H9 (cell line): ENCODE data around the gene MRPS26. TPM values are rescaled to one million over a fixed set of nuclear protein-coding genes. Genes with fewer than 3 reads are reported as not detected.

Source experiments
- DNase-seq: peaks from one replicate; pipeline ENCODE4 v3.0.0-alpha.2; 2017
- H2AFZ ChIP-seq: one replicate; pipeline ENCODE4 v1.6.1; 2013; ENCODE audit warnings: mild to moderate bottlenecking, low read length, control low read depth, moderate library complexity
- H2AK5ac ChIP-seq: 2 replicates; pipeline ENCODE4 v1.6.1; 2013; ENCODE audit warnings: low read length, control low read depth, mixed read lengths; ENCODE audit not compliant: insufficient read length
- H2BK120ac ChIP-seq: one replicate; pipeline ENCODE4 v1.6.1; 2013; ENCODE audit warnings: low read depth, mild to moderate bottlenecking, low read length, control low read depth, inconsistent platforms; ENCODE audit not compliant: poor library complexity, severe bottlenecking
- H2BK12ac ChIP-seq: 2 replicates; pipeline ENCODE4 v1.6.1; 2013; ENCODE audit warnings: low read length, control low read depth, mixed read lengths, low read depth; ENCODE audit not compliant: insufficient read length
- H2BK15ac ChIP-seq: 2 replicates; pipeline ENCODE4 v1.6.1; 2013; ENCODE audit warnings: low read depth, low read length, control low read depth
- H2BK20ac ChIP-seq: one replicate; pipeline ENCODE4 v1.6.1; 2013; ENCODE audit warnings: low read depth, mild to moderate bottlenecking, low read length, control low read depth, inconsistent platforms; ENCODE audit not compliant: poor library complexity, severe bottlenecking
- H2BK5ac ChIP-seq: 2 replicates; pipeline ENCODE4 v1.6.1; 2013; ENCODE audit warnings: low read length, control low read depth, mixed read lengths; ENCODE audit not compliant: insufficient read length
- H3K14ac ChIP-seq: 2 replicates; pipeline ENCODE4 v1.6.1; 2013; ENCODE audit warnings: low read length, control low read depth; ENCODE audit not compliant: insufficient read depth
- H3K18ac ChIP-seq: 2 replicates; pipeline ENCODE4 v1.6.1; 2013; ENCODE audit warnings: low read depth, mild to moderate bottlenecking, mixed read lengths, low read length, control low read depth; ENCODE audit not compliant: insufficient read length
- H3K23ac ChIP-seq: 2 replicates; pipeline ENCODE4 v1.6.1; 2013; ENCODE audit warnings: low read length, control low read depth, mixed read lengths, low read depth; ENCODE audit not compliant: insufficient read length
- H3K23me2 ChIP-seq: 2 replicates; pipeline ENCODE4 v1.6.1; 2013; ENCODE audit warnings: low read depth, mild to moderate bottlenecking, mixed read lengths, low read length, control low read depth; ENCODE audit not compliant: insufficient read length, poor library complexity, severe bottlenecking
- H3K27ac ChIP-seq: 2 replicates; pipeline ENCODE4 v1.5.1; 2013; ENCODE audit warnings: low read length, control low read depth, mixed read lengths, low read depth; ENCODE audit not compliant: insufficient read length
- H3K27me3 ChIP-seq: 2 replicates; pipeline ENCODE4 v1.6.1; 2013; ENCODE audit warnings: low read length, control low read depth, inconsistent platforms; ENCODE audit not compliant: insufficient read depth
- H3K4ac ChIP-seq: 2 replicates; pipeline ENCODE4 v1.6.1; 2013; ENCODE audit warnings: low read depth, mild to moderate bottlenecking, control low read depth, inconsistent platforms, low read length, moderate library complexity
- H3K4me1 ChIP-seq: 2 replicates; pipeline ENCODE4 v1.6.1; 2013; ENCODE audit warnings: low read length, control low read depth, inconsistent platforms; ENCODE audit not compliant: insufficient read depth
- H3K4me2 ChIP-seq: 2 replicates; pipeline ENCODE4 v1.6.1; 2013; ENCODE audit warnings: low read length, control low read depth, mixed read lengths; ENCODE audit not compliant: insufficient read length, insufficient read depth
- H3K56ac ChIP-seq: 2 replicates; pipeline ENCODE4 v1.6.1; 2013; ENCODE audit warnings: low read depth, mild to moderate bottlenecking, mixed read lengths, low read length, control low read depth; ENCODE audit not compliant: insufficient read length
- H3K79me1 ChIP-seq: 2 replicates; pipeline ENCODE4 v1.6.1; 2013; ENCODE audit warnings: low read depth, mild to moderate bottlenecking, moderate library complexity, low read length, control low read depth, inconsistent platforms; ENCODE audit not compliant: insufficient read depth, poor library complexity, severe bottlenecking
- H3K79me2 ChIP-seq: 2 replicates; pipeline ENCODE4 v1.6.1; 2013; ENCODE audit warnings: low read length, control low read depth, inconsistent platforms; ENCODE audit not compliant: insufficient read depth
- H3K9ac ChIP-seq: 2 replicates; pipeline ENCODE4 v1.6.1; 2013; ENCODE audit warnings: low read length, control low read depth, mixed read lengths; ENCODE audit not compliant: insufficient read length; ENCODE audit errors: extremely low read depth
- H3K9me3 ChIP-seq: one replicate; pipeline ENCODE4 v1.6.1; 2013; ENCODE audit warnings: low read depth, low read length, inconsistent platforms; ENCODE audit not compliant: control insufficient read depth
- H3T11ph ChIP-seq: one replicate; pipeline ENCODE4 v1.6.1; 2013; ENCODE audit warnings: mild to moderate bottlenecking, low read length, control low read depth, inconsistent platforms
- H4K20me1 ChIP-seq: one replicate; pipeline ENCODE4 v1.6.1; 2013; ENCODE audit not compliant: control insufficient read depth, insufficient read length, insufficient read depth
- H4K5ac ChIP-seq: 2 replicates; pipeline ENCODE4 v1.6.1; 2013; ENCODE audit warnings: low read depth, mild to moderate bottlenecking, mixed read lengths, low read length, control low read depth; ENCODE audit not compliant: insufficient read length
- H4K8ac ChIP-seq: replicated peaks from 2 replicates; pipeline ENCODE4 v1.6.1; 2013; ENCODE audit warnings: low read length, control low read depth, mixed read lengths, low read depth; ENCODE audit not compliant: insufficient read length
- H4K91ac ChIP-seq: 2 replicates; pipeline ENCODE4 v1.6.1; 2013; ENCODE audit warnings: low read depth, mild to moderate bottlenecking, moderate library complexity, mixed read lengths, low read length, control low read depth; ENCODE audit not compliant: insufficient read length
- H3K27ac Mint-ChIP-seq, 3 experiments: 2 replicates in 2 of 3; 3 replicates in 1 of 3; pipeline ENCODE4 v1.8.0; 2020 to 2021; ENCODE audit warnings: mixed read lengths in 3 of 3, mild to moderate bottlenecking in 1 of 3, moderate library complexity in 1 of 3
- H3K27me3 Mint-ChIP-seq: 2 replicates; pipeline ENCODE4 v1.8.0; 2021; ENCODE audit warnings: low read depth, mild to moderate bottlenecking, moderate library complexity, mixed read lengths
- H3K36me3 Mint-ChIP-seq, 3 experiments: 2 replicates in 2 of 3; 3 replicates in 1 of 3; pipeline ENCODE4 v1.8.0; 2020 to 2021; ENCODE audit warnings: low read depth in 3 of 3, mixed read lengths in 3 of 3; ENCODE audit not compliant: insufficient read depth in 1 of 3
- H3K4me1 Mint-ChIP-seq, 2 experiments: 2 replicates each; pipeline ENCODE4 v1.8.0; 2020; ENCODE audit warnings: mixed read lengths in 2 of 2
- H3K4me3 Mint-ChIP-seq, 2 experiments: 2 replicates in 1 of 2; 3 replicates in 1 of 2; pipeline ENCODE4 v1.8.0; 2020 to 2021; ENCODE audit warnings: mild to moderate bottlenecking in 2 of 2, mixed read lengths in 2 of 2, moderate library complexity in 1 of 2
- H3K9me3 Mint-ChIP-seq, 2 experiments: 2 replicates in 1 of 2; 3 replicates in 1 of 2; pipeline ENCODE4 v1.8.0; 2020; ENCODE audit warnings: mild to moderate bottlenecking in 2 of 2, mixed read lengths in 2 of 2, moderate library complexity in 1 of 2
- CTCF ChIP-seq: fragments of 200-600 bp; sonication (generic); conservative IDR thresholded peaks from 3 replicates; pipeline ENCODE4 v1.8.0; 2021; ENCODE audit warnings: antibody characterized with exemption, mild to moderate bottlenecking
- WGBS: extraction: QIAGEN DNeasy Blood & Tissue Kit; methylation state at CpG from one replicate; pipeline ENCODE4 v1.1.7; 2013; ENCODE audit warnings: missing lambda C conversion rate, low lambda C conversion rate, mixed read lengths; ENCODE audit not compliant: insufficient read length; ENCODE audit errors: extremely low coverage; 5-methylcytosine and 5-hydroxymethylcytosine counted together
- total RNA-seq: library from RNA; stranded (reverse); gene quantifications from 2 replicates; pipeline ENCODE4 v1.2.1, GENCODE V29; 2021

MRPS26 gene
- total RNA-seq, 1 experiment from 2014 or later = 97.6 TPM

- Histone ChIP-seq H3K9ac (no peak overlapping the region), H2BK12ac (no peak overlapping the region), H3K4me2 (no peak overlapping the region), H2BK15ac (no peak overlapping the region), H4K5ac (no peak overlapping the region), H3K14ac (no peak overlapping the region), H3K18ac (no peak overlapping the region), H2AK5ac (no peak overlapping the region), H2AFZ (no peak overlapping the region), H3K79me1 (no peaks in the 10 kb centered on the region), H3K79me2 (no peaks in the 10 kb centered on the region), H4K20me1 (no peaks in the 10 kb centered on the region), H2BK5ac (no peak overlapping the region), H2BK120ac (no peak overlapping the region), H3K56ac (no peak overlapping the region), H3K4ac (no peak overlapping the region), H3K23ac (no peak overlapping the region), H3K27me3 (no peaks in the 10 kb centered on the region), H3K4me1 (no peaks in the 10 kb centered on the region), H3K9me3 (no peaks in the 10 kb centered on the region), H4K91ac (no peak overlapping the region), H3K23me2 (peaks cover 11% of the 10 kb centered on the region), H4K8ac (no peak overlapping the region), H3K27ac (no peak overlapping the region), H2BK20ac (no peak overlapping the region), H3T11ph (no peak overlapping the region)
- Mint-ChIP-seq H3K36me3 (no peaks in the 10 kb centered on the region), H3K27ac (no peak overlapping the region), H3K4me3 (no peak overlapping the region), H3K27me3 (peaks cover 23% of the 10 kb centered on the region), H3K4me1 (peaks cover 0 to 9% of the 10 kb centered on the region in 2 experiments; a peak in 2 of 4 replicates), H3K9me3 (no peaks in the 10 kb centered on the region)
- no CpG with 5 or more reads among the region's 1 CpG for WGBS
- DNase-seq = no peak
- no peak for TF ChIP-seq CTCF
Measured at GRCh38 chr20:3090565-3090964, 44.7 kb downstream of the MRPS26 start.
